Calu3 (cell line): Measurements from ENCODE around the gene CHSY3. TPM values are rescaled to one million over a fixed set of nuclear protein-coding genes. Genes with fewer than 3 reads are reported as not detected.

Source experiments
- BruUV-seq: library from RNA; stranded (reverse); fragments of 400-500 nt; replicated peaks from 2 replicates; lab custom pipeline; 2021; lab: Mats Ljungman, UMichigan
- CTCF ChIA-PET: fragments of 300-600 bp; sonication (Branson Sonifier 250); formaldehyde crosslinking; loops from one replicate; lab custom pipeline; 2022; ENCODE audit warnings: antibody characterized with exemption; lab: Charles Lee
- DNase-seq: peaks from one replicate; pipeline ENCODE4 v3.0.0; 2022
- H3K27ac Mint-ChIP-seq: one replicate; pipeline ENCODE4 v1.8.0; 2022; ENCODE audit warnings: mixed read lengths; ENCODE audit not compliant: unreplicated experiment
- H3K27me3 Mint-ChIP-seq: one replicate; pipeline ENCODE4 v1.8.0; 2022; ENCODE audit warnings: mixed read lengths; ENCODE audit not compliant: unreplicated experiment
- H3K36me3 Mint-ChIP-seq: one replicate; pipeline ENCODE4 v1.8.0; 2022; ENCODE audit warnings: mild to moderate bottlenecking, moderate library complexity, mixed read lengths; ENCODE audit not compliant: insufficient read depth, unreplicated experiment
- H3K4me1 Mint-ChIP-seq: one replicate; pipeline ENCODE4 v1.8.0; 2022; ENCODE audit warnings: mild to moderate bottlenecking, low read depth, mixed read lengths; ENCODE audit not compliant: unreplicated experiment
- H3K4me3 Mint-ChIP-seq: one replicate; pipeline ENCODE4 v1.8.0; 2022; ENCODE audit warnings: mild to moderate bottlenecking, low read depth, moderate library complexity, mixed read lengths; ENCODE audit not compliant: unreplicated experiment
- H3K9me3 Mint-ChIP-seq: one replicate; pipeline ENCODE4 v1.8.0; 2022; ENCODE audit warnings: low read depth, mixed read lengths; ENCODE audit not compliant: unreplicated experiment
- intact Hi-C: fragments of 100-400 bp; cut with micrococcal nuclease; formaldehyde crosslinking; loops from one replicate; pipeline ENCODE4 v1.10.0; 2022; ENCODE audit not compliant: unreplicated experiment
- total RNA-seq: library from RNA; stranded (reverse); gene quantifications from 2 replicates; pipeline ENCODE4 v1.2.3, GENCODE V29; 2022
- TF ChIP-seq, protein P1 (sequence below): fragments of 200-600 bp; IDR thresholded peaks from one replicate; pipeline ENCODE4 v1.8.0; 2022; ENCODE audit warnings: antibody characterized with exemption; ENCODE audit not compliant: unreplicated experiment

CHSY3 gene
- total RNA-seq, 1 experiment from 2014 or later, result 1.5 TPM

DNA sequence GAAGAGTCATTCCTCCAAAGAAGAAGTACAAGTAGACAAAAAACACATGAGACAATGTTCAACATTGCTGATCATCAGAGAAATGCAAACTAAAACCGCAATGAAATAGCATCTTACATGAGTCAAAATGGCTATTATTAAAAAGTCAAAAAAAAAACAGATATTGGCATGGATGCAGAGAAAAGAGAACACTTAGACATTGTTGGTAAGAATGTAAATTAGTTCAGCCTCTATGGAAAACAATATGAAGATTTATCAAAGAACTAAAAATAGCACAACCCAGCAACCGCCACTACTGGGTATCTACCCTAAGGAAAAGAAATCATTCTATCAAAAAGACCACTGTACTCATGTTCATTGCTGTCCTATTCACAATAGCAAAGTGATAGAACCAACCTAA, 157.5 kb downstream of the CHSY3 start:
- TF ChIP-seq, protein P1, sequence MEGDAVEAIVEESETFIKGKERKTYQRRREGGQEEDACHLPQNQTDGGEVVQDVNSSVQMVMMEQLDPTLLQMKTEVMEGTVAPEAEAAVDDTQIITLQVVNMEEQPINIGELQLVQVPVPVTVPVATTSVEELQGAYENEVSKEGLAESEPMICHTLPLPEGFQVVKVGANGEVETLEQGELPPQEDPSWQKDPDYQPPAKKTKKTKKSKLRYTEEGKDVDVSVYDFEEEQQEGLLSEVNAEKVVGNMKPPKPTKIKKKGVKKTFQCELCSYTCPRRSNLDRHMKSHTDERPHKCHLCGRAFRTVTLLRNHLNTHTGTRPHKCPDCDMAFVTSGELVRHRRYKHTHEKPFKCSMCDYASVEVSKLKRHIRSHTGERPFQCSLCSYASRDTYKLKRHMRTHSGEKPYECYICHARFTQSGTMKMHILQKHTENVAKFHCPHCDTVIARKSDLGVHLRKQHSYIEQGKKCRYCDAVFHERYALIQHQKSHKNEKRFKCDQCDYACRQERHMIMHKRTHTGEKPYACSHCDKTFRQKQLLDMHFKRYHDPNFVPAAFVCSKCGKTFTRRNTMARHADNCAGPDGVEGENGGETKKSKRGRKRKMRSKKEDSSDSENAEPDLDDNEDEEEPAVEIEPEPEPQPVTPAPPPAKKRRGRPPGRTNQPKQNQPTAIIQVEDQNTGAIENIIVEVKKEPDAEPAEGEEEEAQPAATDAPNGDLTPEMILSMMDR, result no peak
- H3K4me3 Mint-ChIP-seq, result no peak overlapping the region
- peaks cover 3% of the 10 kb centered on the region for H3K9me3 Mint-ChIP-seq
- no peak for DNase-seq
- no peaks in the 10 kb centered on the region for H3K36me3 Mint-ChIP-seq
- H3K27ac Mint-ChIP-seq, result no peak overlapping the region
- CTCF ChIA-PET, result no interaction called here
- intact Hi-C loops, result no loop called here
- no peaks in the 10 kb centered on the region for H3K4me1 Mint-ChIP-seq
- no peaks in the 10 kb centered on the region for H3K27me3 Mint-ChIP-seq
- BruUV-seq, result no TSS peak

DNA sequence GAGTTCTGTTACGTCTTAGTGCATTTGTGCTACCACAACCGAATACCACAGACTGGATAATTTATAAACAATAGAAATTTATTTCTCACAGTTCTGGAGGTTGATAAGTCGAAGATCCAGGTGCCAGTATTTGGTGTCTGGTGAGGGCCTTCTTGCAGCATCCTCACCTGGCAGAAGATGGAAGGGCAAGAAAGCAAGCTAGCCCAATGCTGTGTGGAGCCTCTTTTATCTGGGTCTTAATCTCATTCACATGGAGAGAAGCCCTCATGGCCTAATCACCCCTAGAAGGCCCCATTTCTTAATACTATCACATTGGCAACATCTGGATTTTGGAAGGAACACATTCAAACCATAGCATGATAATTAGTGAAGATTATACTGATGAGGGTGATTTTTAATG, 159.3 kb downstream of the CHSY3 start:
- H3K27ac Mint-ChIP-seq, result no peak overlapping the region
- intact Hi-C loops, result no loop called here
- CTCF ChIA-PET, result no interaction called here
- H3K27me3 Mint-ChIP-seq, result no peaks in the 10 kb centered on the region
- no peaks in the 10 kb centered on the region for H3K4me1 Mint-ChIP-seq
- no peak for DNase-seq
- TF ChIP-seq, protein P1, result no peak
- no TSS peak for BruUV-seq
- H3K36me3 Mint-ChIP-seq, result no peaks in the 10 kb centered on the region
- peaks cover 3% of the 10 kb centered on the region for H3K9me3 Mint-ChIP-seq
- H3K4me3 Mint-ChIP-seq, result no peak overlapping the region

DNA sequence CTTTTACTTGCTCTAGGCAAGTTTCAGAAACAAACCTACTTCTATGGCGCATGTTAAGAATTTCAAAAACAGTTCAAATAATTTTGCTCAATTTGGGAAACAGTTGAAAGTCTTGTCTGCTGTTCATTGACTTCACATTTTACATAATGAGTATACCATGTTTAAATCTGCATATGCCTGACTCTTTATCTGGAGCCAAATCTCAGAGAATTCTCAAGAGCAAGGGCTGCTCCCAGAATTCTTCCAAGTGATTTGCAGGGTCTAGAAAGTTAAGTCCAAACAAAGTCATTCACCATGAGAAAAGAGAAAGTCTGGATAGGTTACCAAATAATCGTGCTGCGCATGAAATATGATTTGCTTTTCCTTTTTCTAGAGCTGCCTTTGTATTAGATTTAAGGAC, 160.2 kb downstream of the CHSY3 start:
- H3K9me3 Mint-ChIP-seq, result peaks cover 3% of the 10 kb centered on the region
- H3K27ac Mint-ChIP-seq, result no peak overlapping the region
- no peak for DNase-seq
- no peaks in the 10 kb centered on the region for H3K27me3 Mint-ChIP-seq
- CTCF ChIA-PET, result no interaction called here
- no TSS peak for BruUV-seq
- H3K4me3 Mint-ChIP-seq, result no peak overlapping the region
- no peaks in the 10 kb centered on the region for H3K4me1 Mint-ChIP-seq
- no peaks in the 10 kb centered on the region for H3K36me3 Mint-ChIP-seq
- intact Hi-C loops, result no loop called here
- TF ChIP-seq, protein P1, result no peak

DNA sequence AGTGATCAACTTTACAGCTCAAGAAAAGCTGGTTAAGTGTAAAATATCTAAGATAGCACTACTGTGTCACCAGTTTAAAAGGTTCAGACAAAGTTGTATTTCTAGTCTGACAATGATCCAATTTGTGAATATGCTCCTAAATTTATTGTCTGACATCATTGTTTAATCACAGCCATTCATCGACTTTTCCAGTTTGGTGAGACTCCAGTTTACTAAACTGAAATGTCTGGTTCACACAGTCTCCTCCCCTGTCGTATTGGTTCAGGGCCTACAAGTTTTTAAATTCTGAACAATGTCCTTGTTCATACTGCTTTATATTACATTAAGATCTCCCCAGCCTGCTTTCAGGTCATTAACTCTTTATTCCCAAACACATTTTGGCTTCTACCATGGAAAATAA, 161.4 kb downstream of the CHSY3 start:
- CTCF ChIA-PET, result no interaction called here
- Mint-ChIP-seq H3K27me3 (no peaks in the 10 kb centered on the region), H3K4me1 (no peaks in the 10 kb centered on the region), H3K9me3 (no peaks in the 10 kb centered on the region), H3K27ac (no peak overlapping the region), H3K4me3 (no peak overlapping the region), H3K36me3 (no peaks in the 10 kb centered on the region)
- DNase-seq, result no peak
- TF ChIP-seq, protein P1, result no peak
- intact Hi-C loops, result no loop called here
- no TSS peak for BruUV-seq
